Sigmoid colon (tissue), 4 donors: ENCODE data around the gene APRT.

Experiments used
- POLR2A ChIP-seq, 2 donors: fragments of 450-650 bp; IDR thresholded peaks; one replicate each; pipeline ENCODE4 v1.6.1; 2016; ENCODE audit warnings: antibody characterized with exemption in 2 of 2, mild to moderate bottlenecking in 2 of 2, moderate library complexity in 2 of 2
- POLR2AphosphoS5 ChIP-seq, 4 donors: sonication (generic); formaldehyde crosslinking; IDR thresholded peaks; one replicate each; pipeline ENCODE4 v1.6.1; 2017; ENCODE audit warnings: antibody characterized with exemption in 4 of 4
- TF ChIP-seq, protein P1 (sequence below), 4 experiments: fragments of 450-650 bp in 3 of 4; fragments of 200-600 bp in 1 of 4; IDR thresholded peaks; one replicate each; pipeline ENCODE4 v1.5.1; 2016 to 2019; ENCODE audit warnings: antibody characterized with exemption in 4 of 4, mild to moderate bottlenecking in 3 of 4, moderate library complexity in 2 of 4

DNA sequence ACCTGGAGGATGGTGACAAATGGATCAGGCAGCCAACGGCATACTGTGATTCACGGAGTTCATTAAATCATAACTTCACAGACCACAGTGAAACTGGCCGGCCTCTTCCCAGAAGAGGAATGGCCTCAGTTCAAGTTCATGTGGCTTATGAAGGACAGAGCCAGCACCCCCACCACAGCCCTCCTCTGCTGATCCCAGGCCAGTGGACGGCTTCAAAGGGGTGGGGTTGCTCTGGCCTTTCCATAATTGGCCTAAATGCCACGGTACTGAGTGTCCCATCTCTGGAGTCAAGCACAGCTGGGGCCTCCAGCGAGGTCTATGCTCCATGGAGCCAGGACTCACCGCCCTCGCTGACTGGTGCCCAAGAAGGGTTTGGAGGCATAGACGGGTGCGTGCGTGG is 23.7 kb upstream of the APRT start:
- TF ChIP-seq, protein P1, sequence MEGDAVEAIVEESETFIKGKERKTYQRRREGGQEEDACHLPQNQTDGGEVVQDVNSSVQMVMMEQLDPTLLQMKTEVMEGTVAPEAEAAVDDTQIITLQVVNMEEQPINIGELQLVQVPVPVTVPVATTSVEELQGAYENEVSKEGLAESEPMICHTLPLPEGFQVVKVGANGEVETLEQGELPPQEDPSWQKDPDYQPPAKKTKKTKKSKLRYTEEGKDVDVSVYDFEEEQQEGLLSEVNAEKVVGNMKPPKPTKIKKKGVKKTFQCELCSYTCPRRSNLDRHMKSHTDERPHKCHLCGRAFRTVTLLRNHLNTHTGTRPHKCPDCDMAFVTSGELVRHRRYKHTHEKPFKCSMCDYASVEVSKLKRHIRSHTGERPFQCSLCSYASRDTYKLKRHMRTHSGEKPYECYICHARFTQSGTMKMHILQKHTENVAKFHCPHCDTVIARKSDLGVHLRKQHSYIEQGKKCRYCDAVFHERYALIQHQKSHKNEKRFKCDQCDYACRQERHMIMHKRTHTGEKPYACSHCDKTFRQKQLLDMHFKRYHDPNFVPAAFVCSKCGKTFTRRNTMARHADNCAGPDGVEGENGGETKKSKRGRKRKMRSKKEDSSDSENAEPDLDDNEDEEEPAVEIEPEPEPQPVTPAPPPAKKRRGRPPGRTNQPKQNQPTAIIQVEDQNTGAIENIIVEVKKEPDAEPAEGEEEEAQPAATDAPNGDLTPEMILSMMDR (IDR thresholded peaks at IDR 0.05) = no peak
- TF ChIP-seq POLR2AphosphoS5 (IDR thresholded peaks at IDR 0.05) = peak in 3 of 4 donors; percentile 56 to 62 (median 58)
- no peak for TF ChIP-seq POLR2A (IDR thresholded peaks at IDR 0.05)
